ENCODE measurements around the gene SETD7. TPM values are rescaled to one million over a fixed set of nuclear protein-coding genes. Genes with fewer than 3 reads are reported as not detected.

The SETD7 gene
- total and polyA plus RNA-seq, 2 of the 8 experiments (the other 6 are each of a cell fraction or from before 2014, with no cell fraction given) = 1.5 to 4.6 TPM

DNA sequence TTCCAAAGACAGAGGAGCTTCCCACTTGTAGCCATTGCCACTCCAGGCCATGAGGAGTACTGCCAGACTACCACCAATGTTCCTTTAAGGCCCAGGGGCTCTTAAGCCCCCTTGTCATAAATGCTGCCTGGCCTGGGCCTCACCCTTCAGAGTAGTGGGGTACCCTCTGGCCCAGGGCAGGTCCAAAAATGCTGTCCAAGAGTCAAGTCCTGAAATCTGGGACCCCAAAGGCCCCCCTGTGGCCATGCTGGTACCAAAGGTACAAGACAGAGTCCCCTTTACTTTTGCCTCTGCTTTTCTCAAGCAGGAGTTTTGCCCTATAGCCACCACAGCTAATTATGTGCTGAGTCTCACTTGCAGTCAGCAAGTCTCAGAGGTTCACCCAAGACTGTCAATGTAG, 85.7 kb downstream of the SETD7 start:
- no peak overlapping the region for H3K4me2 ChIP-seq (ENCODE audit: insufficient read depth in 1 of 2, low read depth in 2 of 2, low read length in 2 of 2)
- H3K56ac ChIP-seq (replicated peaks; ENCODE audit: insufficient read length, low read depth, low read length) = no peak overlapping the region
- no peaks in the 10 kb centered on the region for H3K23me2 ChIP-seq (ENCODE audit: low read depth, low read length)
- H3K4me1 ChIP-seq (replicated peaks in 1 of 4; ENCODE audit: control insufficient read depth in 3 of 4, insufficient read depth in 4 of 4, low read length in 3 of 4) = no peaks in the 10 kb centered on the region
- no peak overlapping the region for H4K91ac ChIP-seq (replicated peaks; ENCODE audit: insufficient read length, low read length)
- H3K79me2 ChIP-seq (ENCODE audit: control insufficient read depth in 1 of 2, insufficient read depth in 2 of 2, low read length in 2 of 2) = peaks cover 0 to 39% of the 10 kb centered on the region in 2 experiments; a peak in 3 of 4 replicates
- H2BK5ac ChIP-seq (ENCODE audit: low read depth, low read length) = no peak overlapping the region
- no peak overlapping the region for H3K18ac ChIP-seq (ENCODE audit: extremely low read depth, low read length)
- H2AK5ac ChIP-seq (ENCODE audit: low read depth, low read length) = no peak overlapping the region
- no peak overlapping the region for H2BK120ac ChIP-seq (replicated peaks; ENCODE audit: low read depth, low read length)
- FAIRE-seq = no peak
- no peak overlapping the region for H2BK20ac ChIP-seq (ENCODE audit: low read length)
- CTCF ChIA-PET (ENCODE audit: partially characterized antibody) = interaction anchor here (1.9 to 2.5 kb wide), 2 partner anchors 10 to 27 kb away, joined by 4 to 9 read pairs; no protein-coding TSS in a partner anchor
- H3K4me3 ChIP-seq (ENCODE audit: extremely low read depth in 1 of 4, insufficient read depth in 2 of 4, low read depth in 3 of 4, low read length in 4 of 4) = no peak overlapping the region
- H4K20me1 ChIP-seq (replicated peaks in 1 of 2; ENCODE audit: control insufficient read depth in 1 of 2, insufficient read depth in 2 of 2, low read length in 2 of 2) = no peaks in the 10 kb centered on the region
- H3K9me3 ChIP-seq (ENCODE audit: insufficient read depth in 2 of 2, low read depth in 1 of 2, low read length in 1 of 2) = peaks cover 0 to 12% of the 10 kb centered on the region in 2 experiments; a peak in 1 of 4 replicates
- no peak overlapping the region for H3K9ac ChIP-seq (replicated peaks in 1 of 4; ENCODE audit: extremely low read depth in 1 of 4, low read depth in 3 of 4, low read length in 3 of 4)
- H3K79me1 ChIP-seq (ENCODE audit: low read depth, low read length) = peaks cover 11% of the 10 kb centered on the region; the same call in 1 of the 2 replicates
- POLR2A ChIA-PET (ENCODE audit: partially characterized antibody) = interaction anchor here (0.6 to 0.8 kb wide), 3 partner anchors 17 to 1955 kb away, joined by 3 read pairs; no protein-coding TSS in a partner anchor
- no peak overlapping the region for H4K8ac ChIP-seq (ENCODE audit: extremely low read depth, insufficient read depth, low read length)
- no peak overlapping the region for H2BK12ac ChIP-seq (ENCODE audit: low read depth, low read length)
- H3K23ac ChIP-seq (ENCODE audit: insufficient read length) = no peak overlapping the region
- H3K14ac ChIP-seq (ENCODE audit: insufficient read length) = no peak overlapping the region
- H3K27me3 ChIP-seq (replicated peaks in 1 of 4; ENCODE audit: control insufficient read depth in 3 of 4, extremely low read depth in 1 of 4, insufficient read depth in 3 of 4, low read length in 3 of 4) = no peaks in the 10 kb centered on the region
- no peak overlapping the region for H2AFZ ChIP-seq (ENCODE audit: low read length)
- no peak overlapping the region for H4K5ac ChIP-seq (ENCODE audit: insufficient read length, low read depth, low read length)
- H2BK15ac ChIP-seq (ENCODE audit: low read length) = no peak overlapping the region
- TF ChIP-seq EP300 (IDR thresholded peaks at IDR 0.05; ENCODE audit: borderline replicate concordance in 1 of 2, low read depth in 2 of 2, low read length in 2 of 2) = no peak
- TF ChIP-seq, protein P1, sequence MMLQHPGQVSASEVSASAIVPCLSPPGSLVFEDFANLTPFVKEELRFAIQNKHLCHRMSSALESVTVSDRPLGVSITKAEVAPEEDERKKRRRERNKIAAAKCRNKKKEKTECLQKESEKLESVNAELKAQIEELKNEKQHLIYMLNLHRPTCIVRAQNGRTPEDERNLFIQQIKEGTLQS (IDR thresholded peaks at IDR 0.05; ENCODE audit: insufficient read depth, low read depth, low read length) = no peak
- no peak for TF ChIP-seq SAP30 (IDR thresholded peaks at IDR 0.05; ENCODE audit: insufficient read depth, insufficient replicate concordance, low read length)
- no peak for TF ChIP-seq MAFK (IDR thresholded peaks at IDR 0.05; ENCODE audit: low read depth, low read length)
- TF ChIP-seq KDM4A (IDR thresholded peaks at IDR 0.05; ENCODE audit: low read depth, low read length, severe bottlenecking) = no peak
- TF ChIP-seq CHD2 (IDR thresholded peaks at IDR 0.05; ENCODE audit: low read length) = no peak
- TF ChIP-seq BCL11A (IDR thresholded peaks at IDR 0.05; ENCODE audit: low read depth in 2 of 2, low read length in 2 of 2) = no peak
- TF ChIP-seq EZH2 (IDR thresholded peaks at IDR 0.05; ENCODE audit: low read depth, low read length, severe bottlenecking) = no peak
- TF ChIP-seq CHD1 (IDR thresholded peaks at IDR 0.05; ENCODE audit: low read depth, low read length) = no peak
- no peak for TF ChIP-seq SIRT6 (IDR thresholded peaks at IDR 0.05; ENCODE audit: low read length)
- no peak for TF ChIP-seq POLR2AphosphoS5 (IDR thresholded peaks at IDR 0.05; ENCODE audit: low read depth, low read length)
- TF ChIP-seq SIX5 (IDR thresholded peaks at IDR 0.05; ENCODE audit: low read depth, low read length) = no peak
- TF ChIP-seq CTBP2 (IDR thresholded peaks at IDR 0.05; ENCODE audit: borderline replicate concordance, insufficient read depth, insufficient read length, low read length) = no peak
- H3K27ac ChIP-seq (ENCODE audit: low read depth, low read length) = no peak overlapping the region
- H3K4ac ChIP-seq (replicated peaks; ENCODE audit: insufficient read length, low read depth, low read length) = no peak overlapping the region
- no peak for DNase-seq (ENCODE audit: low read depth in 1 of 2, low spot score in 2 of 2)
- peaks cover 0 to 17% (median 9%) of the 10 kb centered on the region in 4 experiments; a peak in 5 of 8 replicates for H3K36me3 ChIP-seq (ENCODE audit: control insufficient read depth in 2 of 4, insufficient read depth in 4 of 4, low read length in 3 of 4)

Data from H1 (cell line).